Measurements from ENCODE around the gene CEP41. TPM values are rescaled to one million over a fixed set of nuclear protein-coding genes. Genes with fewer than 3 reads are reported as not detected.

The CEP41 gene
- total and polyA plus RNA-seq, 4 donors, result 2.1 to 7.5 (median 6.4) TPM

GRCh38 chr7:130358471-130358870, 82.3 kb downstream of the CEP41 start:
- no peak for ATAC-seq (ENCODE audit: low FRiP score)
- WGBS, 2 donors, result 97% methylated on average over 4 of the region's 4 CpGs
- Histone ChIP-seq H3K9me3 (ENCODE audit: control insufficient read depth, low read length) (no peaks in the 10 kb centered on the region), H3K4me3 (ENCODE audit: low read length in 2 of 2) (no peak overlapping the region), H3K27me3 (ENCODE audit: control insufficient read depth in 1 of 2, insufficient read depth in 2 of 2, low read length in 1 of 2) (no peaks in the 10 kb centered on the region), H3K27ac (ENCODE audit: low read depth in 1 of 2, low read length in 2 of 2) (no peak overlapping the region), H3K36me3 (ENCODE audit: control insufficient read depth in 1 of 2, insufficient read depth in 2 of 2, low read length in 1 of 2) (no peaks in the 10 kb centered on the region), H3K4me1 (ENCODE audit: control insufficient read depth in 1 of 2, insufficient read depth in 2 of 2, low read length in 2 of 2) (no peaks in the 10 kb centered on the region)
- intact Hi-C loops (cut with DNase I), result no loop called here
- no peak for DNase-seq

GRCh38 chr7:130356876-130357611, 83.8 kb downstream of the CEP41 start:
- ATAC-seq (ENCODE audit: low FRiP score), result no peak
- peak overlapping the region in 1 of 2 donors; percentile 53 for H3K27ac ChIP-seq (ENCODE audit: low read depth in 1 of 2, low read length in 2 of 2)

GRCh38 chr7:130356121-130356875, 84.5 kb downstream of the CEP41 start:
- Histone ChIP-seq H3K27me3 (ENCODE audit: control insufficient read depth in 1 of 2, insufficient read depth in 2 of 2, low read length in 1 of 2) (no peaks in the 10 kb centered on the region), H3K4me3 (ENCODE audit: low read length in 2 of 2) (no peak overlapping the region), H3K36me3 (ENCODE audit: control insufficient read depth in 1 of 2, insufficient read depth in 2 of 2, low read length in 1 of 2) (no peaks in the 10 kb centered on the region), H3K27ac (ENCODE audit: low read depth in 1 of 2, low read length in 2 of 2) (peak overlapping the region in 1 of 2 donors; percentile 53), H3K4me1 (ENCODE audit: control insufficient read depth in 1 of 2, insufficient read depth in 2 of 2, low read length in 2 of 2) (no peaks in the 10 kb centered on the region), H3K9me3 (ENCODE audit: control insufficient read depth, low read length) (no peaks in the 10 kb centered on the region)
- ATAC-seq (ENCODE audit: low FRiP score) (peak; percentile 8), DNase-seq (peak in 1 of 2 donors; percentile 66)
- 39 to 52% methylated on average over 9 of the region's 9 CpGs for WGBS, 2 donors
- intact Hi-C loops (cut with DNase I), result no loop called here

More at GRCh38 chr7:130356876-130357611, 83.8 kb downstream of the CEP41 start:
- H3K36me3 ChIP-seq (ENCODE audit: control insufficient read depth in 1 of 2, insufficient read depth in 2 of 2, low read length in 1 of 2), result no peaks in the 10 kb centered on the region
- no peaks in the 10 kb centered on the region for H3K9me3 ChIP-seq (ENCODE audit: control insufficient read depth, low read length)
- H3K4me3 ChIP-seq (ENCODE audit: low read length in 2 of 2), result no peak overlapping the region
- DNase-seq, result peak in 1 of 2 donors; percentile 69
- no peaks in the 10 kb centered on the region for H3K27me3 ChIP-seq (ENCODE audit: control insufficient read depth in 1 of 2, insufficient read depth in 2 of 2, low read length in 1 of 2)
- no peaks in the 10 kb centered on the region for H3K4me1 ChIP-seq (ENCODE audit: control insufficient read depth in 1 of 2, insufficient read depth in 2 of 2, low read length in 2 of 2)
- intact Hi-C loops (cut with DNase I), result no loop called here
- 47 to 53% methylated on average over 16 of the region's 16 CpGs for WGBS, 2 donors

GRCh38 chr7:130353196-130353595, 87.6 kb downstream of the CEP41 start:
- ATAC-seq (ENCODE audit: low FRiP score) (no peak), DNase-seq (no peak)
- Histone ChIP-seq H3K36me3 (ENCODE audit: control insufficient read depth in 1 of 2, insufficient read depth in 2 of 2, low read length in 1 of 2) (no peaks in the 10 kb centered on the region), H3K9me3 (ENCODE audit: control insufficient read depth, low read length) (no peaks in the 10 kb centered on the region), H3K4me1 (ENCODE audit: control insufficient read depth in 1 of 2, insufficient read depth in 2 of 2, low read length in 2 of 2) (no peaks in the 10 kb centered on the region), H3K27me3 (ENCODE audit: control insufficient read depth in 1 of 2, insufficient read depth in 2 of 2, low read length in 1 of 2) (no peaks in the 10 kb centered on the region), H3K27ac (ENCODE audit: low read depth in 1 of 2, low read length in 2 of 2) (no peak overlapping the region), H3K4me3 (ENCODE audit: low read length in 2 of 2) (no peak overlapping the region)
- intact Hi-C loops (cut with DNase I), result no loop called here
- 89 to 90% methylated on average over 7 of the region's 7 CpGs for WGBS, 2 donors

GRCh38 chr7:130352194-130353074, 88.4 kb downstream of the CEP41 start:
- Histone ChIP-seq H3K36me3 (ENCODE audit: control insufficient read depth in 1 of 2, insufficient read depth in 2 of 2, low read length in 1 of 2) (no peaks in the 10 kb centered on the region), H3K9me3 (ENCODE audit: control insufficient read depth, low read length) (no peaks in the 10 kb centered on the region), H3K4me1 (ENCODE audit: control insufficient read depth in 1 of 2, insufficient read depth in 2 of 2, low read length in 2 of 2) (no peaks in the 10 kb centered on the region), H3K4me3 (ENCODE audit: low read length in 2 of 2) (no peak overlapping the region), H3K27ac (ENCODE audit: low read depth in 1 of 2, low read length in 2 of 2) (peak overlapping the region in 1 of 2 donors; percentile 14), H3K27me3 (ENCODE audit: control insufficient read depth in 1 of 2, insufficient read depth in 2 of 2, low read length in 1 of 2) (no peaks in the 10 kb centered on the region)
- intact Hi-C loops (cut with DNase I), result no loop called here
- DNase-seq (no peak), ATAC-seq (ENCODE audit: low FRiP score) (peak; percentile 36)
- WGBS, 2 donors, result 69 to 70% methylated on average over 20 of the region's 20 CpGs

GRCh38 chr7:130351791-130352090, 89.1 kb downstream of the CEP41 start:
- intact Hi-C loops (cut with DNase I), result no loop called here
- H3K4me3 ChIP-seq (ENCODE audit: low read length in 2 of 2), result no peak overlapping the region
- H3K4me1 ChIP-seq (ENCODE audit: control insufficient read depth in 1 of 2, insufficient read depth in 2 of 2, low read length in 2 of 2), result no peaks in the 10 kb centered on the region
- ATAC-seq (ENCODE audit: low FRiP score) (no peak), DNase-seq (peak in 1 of 2 donors; percentile 46)
- H3K27me3 ChIP-seq (ENCODE audit: control insufficient read depth in 1 of 2, insufficient read depth in 2 of 2, low read length in 1 of 2), result no peaks in the 10 kb centered on the region
- WGBS, 2 donors, result 87 to 90% methylated on average over 6 of the region's 6 CpGs
- no peaks in the 10 kb centered on the region for H3K9me3 ChIP-seq (ENCODE audit: control insufficient read depth, low read length)
- H3K36me3 ChIP-seq (ENCODE audit: control insufficient read depth in 1 of 2, insufficient read depth in 2 of 2, low read length in 1 of 2), result no peaks in the 10 kb centered on the region
- no peak overlapping the region for H3K27ac ChIP-seq (ENCODE audit: low read depth in 1 of 2, low read length in 2 of 2)

GRCh38 chr7:130350945-130351790, 89.6 kb downstream of the CEP41 start:
- H3K9me3 ChIP-seq (ENCODE audit: control insufficient read depth, low read length), result no peaks in the 10 kb centered on the region
- no peaks in the 10 kb centered on the region for H3K4me1 ChIP-seq (ENCODE audit: control insufficient read depth in 1 of 2, insufficient read depth in 2 of 2, low read length in 2 of 2)
- WGBS, 2 donors, result 86 to 89% methylated on average over 20 of the region's 20 CpGs
- intact Hi-C loops (cut with DNase I), result no loop called here
- H3K27ac ChIP-seq (ENCODE audit: low read depth in 1 of 2, low read length in 2 of 2), result no peak overlapping the region
- ATAC-seq (ENCODE audit: low FRiP score) (peak; percentile 37), DNase-seq (no peak)
- H3K4me3 ChIP-seq (ENCODE audit: low read length in 2 of 2), result no peak overlapping the region
- no peaks in the 10 kb centered on the region for H3K27me3 ChIP-seq (ENCODE audit: control insufficient read depth in 1 of 2, insufficient read depth in 2 of 2, low read length in 1 of 2)
- no peaks in the 10 kb centered on the region for H3K36me3 ChIP-seq (ENCODE audit: control insufficient read depth in 1 of 2, insufficient read depth in 2 of 2, low read length in 1 of 2)
